HepG2 (cell line): ENCODE results near the gene NT5C3B. TPM values are rescaled to one million over a fixed set of nuclear protein-coding genes. Genes with fewer than 3 reads are reported as not detected.

Experiments used
- ATAC-seq: fragments of 200-7000 bp; cut with Tn5 transposase; 3 replicates; pipeline ENCODE4 v1.9.1; 2020; ENCODE audit warnings: mild to moderate bottlenecking, moderate library complexity
- BruUV-seq: library from RNA; stranded (reverse); fragments of 400-500 nt; replicated peaks from 2 replicates; lab custom pipeline; 2021; lab: Mats Ljungman, UMichigan
- CTCF ChIA-PET: fragments of 300-600 bp; formaldehyde crosslinking; extraction: SDS; loops from one replicate; lab custom pipeline; 2021; ENCODE audit warnings: low total read pairs, inconsistent platforms, low intra/inter-chr PET ratio; lab: Yijun Ruan, JAX
- POLR2A ChIA-PET: fragments of 350-600 bp; sonication (Branson Sonifier 250); formaldehyde crosslinking; loops from one replicate; lab custom pipeline; 2020; ENCODE audit warnings: antibody characterized with exemption, inconsistent platforms; lab: Yijun Ruan, JAX
- DNase-seq: peaks from one replicate; pipeline ENCODE4 v3.0.0-alpha.2; 2015; ENCODE audit warnings: low spot score
- FAIRE-seq: peaks from 3 replicates; lab custom pipeline; 2011; peaks lifted over from hg19 to GRCh38; lab: Jason Lieb, UNC
- H2AFZ ChIP-seq: one replicate; pipeline ENCODE4 v1.6.1; 2011; ENCODE audit warnings: low read length, inconsistent platforms
- H3K27ac ChIP-seq: fragments of 300-600 bp; 3 replicates; pipeline ENCODE4 v1.8.0; 2011; ENCODE audit warnings: mixed run types, mild to moderate bottlenecking, mixed read lengths, low read length, inconsistent platforms; ENCODE audit not compliant: insufficient read depth; ENCODE audit errors: extremely low read length
- H3K27me3 ChIP-seq, 2 experiments: fragments of 200-600 bp in 1 of 2; 2 replicates in 1 of 2; 3 replicates in 1 of 2; pipeline versions ENCODE4 v1.6.0 to v1.8.0; 2011; ENCODE audit warnings: low read length in 2 of 2, mild to moderate bottlenecking in 2 of 2, moderate library complexity in 2 of 2, inconsistent platforms in 1 of 2; ENCODE audit not compliant: insufficient read depth in 2 of 2, control insufficient read depth in 1 of 2
- H3K36me3 ChIP-seq, 2 experiments: fragments of 200-600 bp in 1 of 2; replicated peaks in 1 of 2; 2 replicates in 1 of 2; 3 replicates in 1 of 2; pipeline versions ENCODE4 v1.5.1 to v1.8.0; 2011; ENCODE audit warnings: low read length in 2 of 2, inconsistent platforms in 1 of 2; ENCODE audit not compliant: insufficient read depth in 2 of 2, control insufficient read depth in 1 of 2
- H3K4me1 ChIP-seq: 2 replicates; pipeline ENCODE4 v1.5.1; 2012; ENCODE audit warnings: low read length, inconsistent platforms; ENCODE audit not compliant: insufficient read depth
- H3K4me2 ChIP-seq: 2 replicates; pipeline ENCODE4 v1.6.0; 2011; ENCODE audit warnings: low read depth, low read length, inconsistent platforms
- H3K4me3 ChIP-seq, 3 experiments: fragments of 200-600 bp in 1 of 3; sonication (generic), shearing (Covaris generic) in 1 of 3; replicated peaks in 1 of 3; 2 replicates each; pipeline ENCODE4 v1.5.1; 2011 to 2016; ENCODE audit warnings: low read length in 3 of 3, inconsistent platforms in 2 of 3, low read depth in 2 of 3, mild to moderate bottlenecking in 2 of 3, control low read depth in 1 of 3, mixed read lengths in 1 of 3; ENCODE audit not compliant: insufficient read depth in 1 of 3
- H3K79me2 ChIP-seq: one replicate; pipeline ENCODE4 v1.6.1; 2011; ENCODE audit warnings: low read length, inconsistent platforms; ENCODE audit not compliant: insufficient read depth
- H3K9ac ChIP-seq: 2 replicates; pipeline ENCODE4 v1.6.0; 2011; ENCODE audit warnings: mild to moderate bottlenecking, low read depth, low read length, inconsistent platforms; ENCODE audit not compliant: insufficient read depth
- H3K9me3 ChIP-seq: 2 replicates; pipeline ENCODE4 v1.5.1; 2012; ENCODE audit warnings: mild to moderate bottlenecking, low read length
- H4K20me1 ChIP-seq: 2 replicates; pipeline ENCODE4 v1.6.0; 2011; ENCODE audit warnings: inconsistent platforms, mild to moderate bottlenecking, low read length, moderate library complexity; ENCODE audit not compliant: insufficient read depth
- ERF ChIP-seq: IDR thresholded peaks from 2 replicates; pipeline ENCODE4 v1.6.1; 2018; ENCODE audit warnings: missing biosample characterization, missing genetic modification reagents
- HMGXB3 ChIP-seq: sonication (generic); formaldehyde crosslinking; IDR thresholded peaks from 2 replicates; pipeline ENCODE4 v1.4.0; 2020; ENCODE audit warnings: missing genetic modification reagents, borderline replicate concordance
- LCORL ChIP-seq, 2 experiments: fragments of 450-650 bp in 1 of 2; sonication (generic) in 1 of 2; formaldehyde crosslinking in 1 of 2; IDR thresholded peaks; 2 replicates each; pipeline versions ENCODE4 v1.5.0 to v1.6.1; 2017 to 2020; ENCODE audit warnings: antibody characterized with exemption in 1 of 2, missing genetic modification reagents in 1 of 2
- MNT ChIP-seq: fragments of 450-650 bp; IDR thresholded peaks from 2 replicates; pipeline ENCODE4 v1.6.1; 2016
- NFIB ChIP-seq: sonication (generic); formaldehyde crosslinking; IDR thresholded peaks from 2 replicates; pipeline ENCODE4 v1.9.0; 2021; ENCODE audit warnings: missing genetic modification reagents, mild to moderate bottlenecking, borderline replicate concordance
- NR1H2 ChIP-seq: sonication (generic); formaldehyde crosslinking; IDR thresholded peaks from 2 replicates; pipeline ENCODE4 v1.8.1; 2022; ENCODE audit warnings: low read depth, missing genetic modification reagents, borderline replicate concordance
- NR2F6 ChIP-seq, 2 experiments: IDR thresholded peaks; 2 replicates each; pipeline ENCODE4 v1.6.1; 2016; ENCODE audit warnings: antibody characterized with exemption in 1 of 2, mild to moderate bottlenecking in 1 of 2
- PHF21A ChIP-seq: sonication (generic); formaldehyde crosslinking; IDR thresholded peaks from 2 replicates; pipeline ENCODE4 v1.5.0; 2020; ENCODE audit warnings: mild to moderate bottlenecking, missing genetic modification reagents
- PHF8 ChIP-seq: sonication (generic); formaldehyde crosslinking; IDR thresholded peaks from 2 replicates; pipeline ENCODE4 v1.5.0; 2020; ENCODE audit warnings: missing genetic modification reagents
- SKI ChIP-seq: fragments of 450-650 bp; IDR thresholded peaks from one replicate; pipeline ENCODE4 v1.6.1; 2018; ENCODE audit warnings: mild to moderate bottlenecking; ENCODE audit not compliant: partially characterized antibody
- SMAD1 ChIP-seq: sonication (generic); formaldehyde crosslinking; IDR thresholded peaks from 2 replicates; pipeline ENCODE4 v1.4.0; 2020; ENCODE audit warnings: missing genetic modification reagents, low read depth, mild to moderate bottlenecking, borderline replicate concordance
- TBL1XR1 ChIP-seq: fragments of 150-350 bp; IDR thresholded peaks from 2 replicates; pipeline ENCODE4 v1.6.1; 2014; ENCODE audit warnings: borderline replicate concordance, low read length; ENCODE audit not compliant: partially characterized antibody
- THYN1 ChIP-seq: sonication (generic); formaldehyde crosslinking; IDR thresholded peaks from 2 replicates; pipeline ENCODE4 v1.8.1; 2023; ENCODE audit warnings: low read depth, mild to moderate bottlenecking, moderate library complexity, missing genetic modification reagents, borderline replicate concordance
- ZEB1 ChIP-seq: IDR thresholded peaks from 2 replicates; pipeline ENCODE4 v1.6.1; 2012; ENCODE audit warnings: mild to moderate bottlenecking, low read depth, inconsistent platforms; ENCODE audit not compliant: insufficient replicate concordance
- ZNF121 ChIP-seq: sonication (generic); formaldehyde crosslinking; IDR thresholded peaks from 2 replicates; pipeline ENCODE4 v1.5.0; 2020; ENCODE audit warnings: mild to moderate bottlenecking, missing genetic modification reagents
- ZNF30 ChIP-seq: sonication (generic); formaldehyde crosslinking; IDR thresholded peaks from 2 replicates; pipeline ENCODE4 v1.5.0; 2020; ENCODE audit warnings: mild to moderate bottlenecking, missing genetic modification reagents
- ZNF703 ChIP-seq: sonication (generic); formaldehyde crosslinking; IDR thresholded peaks from 2 replicates; pipeline ENCODE4 v1.5.1; 2020; ENCODE audit warnings: missing genetic modification reagents, mild to moderate bottlenecking, moderate library complexity, borderline replicate concordance
- ZNF883 ChIP-seq: sonication (generic); formaldehyde crosslinking; IDR thresholded peaks from 2 replicates; pipeline ENCODE4 v1.5.1; 2020; ENCODE audit warnings: mild to moderate bottlenecking, missing genetic modification reagents; ENCODE audit errors: not compliant biosample characterization
- WGBS: methylation state at CpG from one replicate; pipeline ENCODE4 v1.1.6; 2017; ENCODE audit warnings: low lambda C conversion rate; 5-methylcytosine and 5-hydroxymethylcytosine counted together
- in situ Hi-C: cut with HindIII; loops from 2 replicates; pipeline ENCODE4 v1.10.0; 2017; ENCODE audit warnings: low pct_unique_long_range_greater_than_20kb; ENCODE audit not compliant: extremely low pct_ligation_motif_present
- intact Hi-C: fragments of 100-400 bp; cut with micrococcal nuclease; formaldehyde crosslinking; loops from one replicate; pipeline ENCODE4 v1.10.0; 2022; ENCODE audit not compliant: unreplicated experiment
- polyA plus RNA-seq, 8 experiments: library from polyadenylated mRNA; depleted of rRNA in 3 of 8; stranded (reverse) in 7 of 8; unstranded in 1 of 8; fragments of >200 nt; fragmentation: Illumina TruSeq in 4 of 8; extraction: Trizol in 4 of 8; gene quantifications; 2 replicates each; pipeline versions ENCODE4 v1.2.1 to v1.2.3, GENCODE V29; 2011 to 2016; ENCODE audit warnings: low read depth in 4 of 8, missing spikeins in 1 of 8, mixed read lengths in 1 of 8; ENCODE audit not compliant: insufficient read depth in 1 of 8
- total RNA-seq, 5 experiments: library from RNA; depleted of rRNA; stranded (reverse); fragments of >200 nt; fragmentation: Illumina TruSeq; extraction: Trizol; gene quantifications; 2 replicates each; pipeline ENCODE4 v1.2.3, GENCODE V29; 2016; ENCODE audit warnings: low read depth in 1 of 5

NT5C3B gene
- total and polyA plus RNA-seq, 2 of the 13 experiments (the other 11 are each of a cell fraction or from before 2014, with no cell fraction given), result 104 to 126 TPM

- BruUV-seq, result no TSS peak
- no peaks in the 10 kb centered on the region for H3K79me2 ChIP-seq
- H3K4me3 ChIP-seq, result no peak overlapping the region
- no peaks in the 10 kb centered on the region for H3K9me3 ChIP-seq
- H2AFZ ChIP-seq, result no peak overlapping the region
- 85% methylated on average over 10 of the region's 10 CpGs for WGBS
- ChIA-PET CTCF (no interaction called here), POLR2A (interaction anchor here (0.7 to 2.2 kb wide), 4 partner anchors 9 to 185 kb away, joined by 3 to 21 read pairs (median 6); partner anchors contain the start of genes KLHL11 and ODAD4)
- no peak overlapping the region for H3K9ac ChIP-seq
- H3K27me3 ChIP-seq, result no peaks in the 10 kb centered on the region
- peak overlapping the region; percentile 51 for H3K27ac ChIP-seq
- peaks cover 34 to 67% of the 10 kb centered on the region in 2 experiments for H3K36me3 ChIP-seq
- H4K20me1 ChIP-seq, result no peaks in the 10 kb centered on the region
- no peak overlapping the region for H3K4me2 ChIP-seq
- H3K4me1 ChIP-seq, result peaks cover 64% of the 10 kb centered on the region
- in situ Hi-C loops (no loop called here), intact Hi-C loops (no loop called here)
- FAIRE-seq (no peak), ATAC-seq (peak; percentile 80), DNase-seq (no peak)
- TF ChIP-seq SKI (no peak), ZNF703 (CRISPR knock-in tag) (no peak), SMAD1 (CRISPR knock-in tag) (no peak), NFIB (CRISPR knock-in tag) (no peak), MNT (no peak), ERF (CRISPR knock-in tag) (no peak), HMGXB3 (CRISPR knock-in tag) (no peak), PHF21A (CRISPR knock-in tag) (peak; percentile 46; the same call in 1 of the 2 replicates), ZEB1 (no peak), ZNF121 (no peak), NR1H2 (no peak), THYN1 (CRISPR knock-in tag) (no peak), ZNF883 (CRISPR knock-in tag) (peak; percentile 44), TBL1XR1 (no peak), NR2F6 (IDR thresholded peaks at IDR 0.05) (peak; percentile 80; the same call in 1 of the 2 replicates), NR2F6 (CRISPR knock-in tag; IDR thresholded peaks at IDR 0.05) (peak; percentile 25; the same call in 1 of the 2 replicates), LCORL (IDR thresholded peaks at IDR 0.05) (no peak), LCORL (CRISPR knock-in tag; IDR thresholded peaks at IDR 0.05) (0 out of 2 replicates have a peak, but pooled peaks have one; percentile 37), ZNF30 (no peak), PHF8 (CRISPR knock-in tag) (no peak)
Observed at GRCh38 chr17:41873559-41874292, 37.7 kb upstream of the NT5C3B start.
